GM19035 (cell line): Measurements from ENCODE around the gene VPS33B.

Experiments
- ATAC-seq: cut with Tn5 transposase; IDR thresholded peaks from one replicate; pipeline ENCODE4 v1.9.1; 2021; ENCODE audit not compliant: unreplicated experiment

The VPS33B gene

GRCh38 chr15:90952901-90953677, 69.3 kb downstream of the VPS33B start:
- no peak for ATAC-seq

DNA sequence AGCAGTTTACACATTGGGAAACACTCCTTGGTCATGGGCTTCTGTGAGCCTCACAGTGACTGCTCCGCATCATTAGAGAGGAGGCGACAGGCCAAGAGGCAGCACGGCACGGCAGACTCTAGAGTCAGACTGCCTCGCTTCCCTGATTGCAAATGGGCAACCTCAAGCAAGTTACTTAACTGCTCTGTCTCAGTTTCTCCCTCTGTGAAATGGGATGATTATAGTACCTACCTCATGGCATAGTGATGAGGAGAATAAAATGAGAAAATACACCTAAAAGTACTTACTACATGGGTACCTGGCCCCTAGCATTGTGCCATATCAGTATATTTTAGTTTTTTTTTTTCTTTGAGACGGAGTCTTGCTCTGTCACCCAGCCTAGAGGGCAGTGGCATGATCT, 71.7 kb downstream of the VPS33B start:
- no peak for ATAC-seq

- no peak for ATAC-seq
Measured at GRCh38 chr15:90949979-90950675, 72.3 kb downstream of the VPS33B start.
